Small intestine (tissue), 7 donors: ENCODE results near the gene SYNM. TPM values are rescaled to one million over a fixed set of nuclear protein-coding genes. Genes with fewer than 3 reads are reported as not detected.

Experiments
- DNase-seq, 2 donors: peaks; one replicate each; pipeline versions ENCODE4 v3.0.0 to v3.0.0-alpha.2; 2013
- FAIRE-seq: peaks from 2 replicates; lab custom pipeline; 2012; peaks lifted over from hg19 to GRCh38; lab: Jason Lieb, UNC
- H3K27ac ChIP-seq, 3 donors: one replicate each; pipeline ENCODE4 v1.5.1; 2013; ENCODE audit warnings: low read length in 2 of 3, mild to moderate bottlenecking in 2 of 3, control low read depth in 1 of 3, inconsistent platforms in 1 of 3, low read depth in 1 of 3, moderate library complexity in 1 of 3
- H3K27me3 ChIP-seq, 3 donors: one replicate each; pipeline ENCODE4 v1.6.1; 2013; ENCODE audit warnings: low read length in 3 of 3, inconsistent platforms in 1 of 3; ENCODE audit not compliant: control insufficient read depth in 3 of 3, insufficient read depth in 3 of 3
- H3K36me3 ChIP-seq, 3 donors: one replicate each; pipeline ENCODE4 v1.6.1; 2013; ENCODE audit warnings: low read length in 3 of 3, inconsistent platforms in 1 of 3, low read depth in 1 of 3, mild to moderate bottlenecking in 1 of 3, moderate library complexity in 1 of 3; ENCODE audit not compliant: control insufficient read depth in 3 of 3, insufficient read depth in 2 of 3
- H3K4me1 ChIP-seq, 3 donors: one replicate each; pipeline ENCODE4 v1.6.1; 2013; ENCODE audit warnings: low read length in 2 of 3, inconsistent platforms in 1 of 3, low read depth in 1 of 3, mild to moderate bottlenecking in 1 of 3, moderate library complexity in 1 of 3; ENCODE audit not compliant: control insufficient read depth in 3 of 3, insufficient read depth in 2 of 3
- H3K4me3 ChIP-seq, 3 donors: one replicate each; pipeline ENCODE4 v1.5.1; 2013; ENCODE audit warnings: low read length in 3 of 3, control low read depth in 1 of 3, inconsistent platforms in 1 of 3, low read depth in 1 of 3, mild to moderate bottlenecking in 1 of 3, moderate library complexity in 1 of 3
- H3K9me3 ChIP-seq, 2 donors: one replicate each; pipeline ENCODE4 v1.6.1; 2013; ENCODE audit warnings: low read depth in 1 of 2, low read length in 1 of 2; ENCODE audit not compliant: control insufficient read depth in 2 of 2, insufficient read depth in 1 of 2
- WGBS, 3 donors: extraction: QIAGEN DNeasy Blood & Tissue Kit; methylation state at CpG; one replicate each; pipeline ENCODE4 v1.1.7; 2013; 5-methylcytosine and 5-hydroxymethylcytosine counted together
- polyA plus RNA-seq, 4 donors: library from polyadenylated mRNA; stranded (reverse) in 3 of 4; unstranded in 1 of 4; fragments of 200-250 nt in 3 of 4; fragments of 120-200 nt in 1 of 4; gene quantifications; one replicate each; pipeline versions ENCODE4 v1.2.1 to v1.2.3, GENCODE V29; 2013
- donor health status: healthy with polysubstance abuse.
- donor health status: control.
- donor health status: control.
- donor health status: Bipolar disorder and iron deficiency.
- donor health status: healthy.

The SYNM gene
- polyA plus RNA-seq, 4 donors, result 2.9 to 18.1 (median 3.3) TPM

- H3K27me3 ChIP-seq, result no peaks in the 10 kb centered on the region
- peaks cover 0 to 3% (median 0%) of the 10 kb centered on the region in 3 donors for H3K36me3 ChIP-seq
- DNase-seq, result no peak
- WGBS, 3 donors, result 75 to 86% (median 82%) methylated on average over 12 of the region's 12 CpGs
- H3K9me3 ChIP-seq, result no peaks in the 10 kb centered on the region
- FAIRE-seq, result no peak
- no peak overlapping the region for H3K27ac ChIP-seq
- H3K4me3 ChIP-seq, result no peak overlapping the region
- peaks cover 4 to 15% (median 5%) of the 10 kb centered on the region in 3 donors for H3K4me1 ChIP-seq
These were observed 15.3 kb downstream of the SYNM start for GRCh38 chr15:99120050-99120777.

- Histone ChIP-seq H3K9me3 (no peaks in the 10 kb centered on the region), H3K27me3 (no peaks in the 10 kb centered on the region), H3K4me3 (no peak overlapping the region), H3K36me3 (peaks cover 0 to 4% (median 0%) of the 10 kb centered on the region in 3 donors), H3K4me1 (peaks cover 4 to 15% (median 5%) of the 10 kb centered on the region in 3 donors), H3K27ac (no peak overlapping the region)
- WGBS, 3 donors, result 85 to 92% (median 88%) methylated on average over 10 of the region's 10 CpGs
- DNase-seq (no peak), FAIRE-seq (no peak)
These were observed 16.3 kb downstream of the SYNM start for GRCh38 chr15:99121207-99121606.

DNA sequence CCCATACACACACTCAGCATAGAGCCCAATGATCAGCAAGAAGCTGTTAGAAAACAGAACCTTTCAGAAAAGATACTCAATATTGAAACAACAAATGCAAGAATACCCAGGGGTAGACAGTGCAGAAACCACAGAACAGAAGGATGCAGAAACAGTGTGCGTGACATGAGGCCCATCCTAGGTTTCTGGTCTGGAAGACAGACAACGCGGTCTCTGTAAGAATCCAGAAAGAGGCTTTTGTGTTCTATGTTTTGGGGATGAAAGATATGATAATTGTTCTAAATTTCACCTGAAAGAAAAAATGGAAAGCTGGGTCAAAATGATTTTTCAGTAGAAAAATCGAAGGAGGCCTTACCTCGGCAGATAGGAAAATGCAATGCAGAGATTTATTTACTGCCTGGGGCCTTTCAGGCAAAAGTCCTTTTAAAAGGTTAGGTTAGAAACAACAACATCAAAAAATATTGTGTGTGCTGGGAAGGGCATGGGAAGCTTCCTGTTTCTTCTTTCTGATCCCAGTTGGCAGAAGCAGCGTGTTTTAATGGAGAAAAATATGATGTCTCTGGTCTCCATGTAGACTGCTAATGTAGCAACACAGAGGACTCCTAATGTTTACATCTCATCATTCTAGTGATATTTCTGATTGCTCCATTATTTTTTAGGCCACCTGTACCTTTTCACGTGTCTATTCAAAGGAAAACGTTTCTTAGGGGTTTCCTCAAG lies 17.0 kb downstream of the SYNM start:
- Histone ChIP-seq H3K4me3 (no peak overlapping the region), H3K27ac (no peak overlapping the region), H3K9me3 (no peaks in the 10 kb centered on the region), H3K36me3 (peaks cover 0 to 7% (median 0%) of the 10 kb centered on the region in 3 donors), H3K4me1 (peaks cover 4 to 15% (median 5%) of the 10 kb centered on the region in 3 donors), H3K27me3 (no peaks in the 10 kb centered on the region)
- WGBS, 3 donors, result 77 to 85% (median 83%) methylated on average over 8 of the region's 8 CpGs
- DNase-seq, result no peak
- FAIRE-seq, result no peak

GRCh38 chr15:99122831-99123712 lies 18.2 kb downstream of the SYNM start:
- WGBS, 3 donors, result 28 to 52% (median 40%) methylated on average over 22 of the region's 22 CpGs
- DNase-seq (no peak), FAIRE-seq (no peak)
- peaks cover 0 to 10% (median 0%) of the 10 kb centered on the region in 3 donors for H3K36me3 ChIP-seq
- peaks cover 4 to 15% (median 5%) of the 10 kb centered on the region in 3 donors for H3K4me1 ChIP-seq
- no peaks in the 10 kb centered on the region for H3K27me3 ChIP-seq
- H3K4me3 ChIP-seq, result no peak overlapping the region
- no peaks in the 10 kb centered on the region for H3K9me3 ChIP-seq
- peak overlapping the region; percentile 12 to 75 (median 57) for H3K27ac ChIP-seq

DNA sequence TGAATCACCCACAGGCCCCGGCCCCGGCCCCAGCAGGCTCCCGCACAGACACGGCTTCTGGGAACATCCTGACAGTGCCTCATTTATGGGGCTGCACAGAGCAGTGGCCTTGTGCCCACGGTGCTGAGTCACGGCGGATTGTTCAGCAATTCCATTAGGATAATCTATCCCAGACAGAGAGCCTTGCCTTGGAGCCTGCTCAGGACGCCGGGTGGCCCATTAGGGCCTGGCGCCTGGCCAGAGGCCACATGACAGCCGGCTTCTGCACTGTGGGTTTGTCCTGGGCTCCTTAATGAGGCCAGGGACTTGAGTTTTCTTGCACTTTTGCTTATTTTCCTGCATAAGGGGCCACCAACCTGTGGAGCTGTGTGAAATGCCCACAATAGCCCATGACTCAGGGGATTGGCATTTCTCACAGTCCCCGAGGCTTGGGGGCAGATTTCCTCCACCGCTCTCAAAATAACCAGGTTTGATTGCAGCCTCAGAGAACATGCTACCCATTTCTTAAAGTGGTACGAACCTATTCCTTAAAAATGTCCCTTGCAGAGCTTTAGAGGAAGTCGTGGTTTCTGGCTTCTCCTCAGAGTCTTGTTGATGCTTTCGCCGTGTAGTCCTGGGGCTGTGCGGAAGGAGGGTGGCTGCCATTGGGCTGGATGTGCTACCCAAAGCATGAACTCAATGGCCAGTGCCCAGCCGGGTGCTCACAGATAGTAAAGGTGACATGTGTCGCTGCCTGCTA lies 19.0 kb downstream of the SYNM start:
- Histone ChIP-seq H3K9me3 (no peaks in the 10 kb centered on the region), H3K27ac (peak overlapping the region; percentile 12 to 75 (median 57)), H3K4me3 (no peak overlapping the region), H3K4me1 (peaks cover 4 to 15% (median 5%) of the 10 kb centered on the region in 3 donors), H3K27me3 (no peaks in the 10 kb centered on the region), H3K36me3 (peaks cover 0 to 13% (median 0%) of the 10 kb centered on the region in 3 donors)
- WGBS, 3 donors, result 15 to 26% (median 26%) methylated on average over 20 of the region's 20 CpGs
- FAIRE-seq (no peak), DNase-seq (peak; percentile 90 to 93)

DNA sequence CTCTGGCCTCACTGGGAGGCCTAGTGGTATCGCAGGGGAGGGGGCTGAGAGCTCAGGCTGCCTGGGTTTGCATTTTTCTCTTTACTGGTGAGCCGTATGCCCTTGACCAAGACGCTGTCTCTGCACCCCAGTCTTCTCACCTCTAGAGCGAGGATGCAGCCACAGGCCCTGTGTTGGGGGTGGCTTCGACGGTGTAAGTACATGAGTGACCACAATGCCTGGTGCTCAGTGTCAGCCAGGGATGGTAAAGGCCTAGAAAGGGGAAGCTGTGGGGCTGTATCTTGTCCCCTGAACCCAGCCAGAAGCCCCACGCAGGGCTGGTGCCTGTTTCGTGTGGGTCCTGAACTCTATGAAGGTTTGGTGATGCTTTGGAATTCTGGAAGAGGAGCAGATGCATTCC lies 19.8 kb downstream of the SYNM start:
- FAIRE-seq (no peak), DNase-seq (no peak)
- H3K27ac ChIP-seq, result peak overlapping the region in 1 of 3 donors; percentile 3
- whole genome bisulfite sequencing, 3 donors, result 82 to 89% (median 85%) methylated on average over 8 of the region's 8 CpGs
- peaks cover 0 to 13% (median 0%) of the 10 kb centered on the region in 3 donors for H3K36me3 ChIP-seq
- no peaks in the 10 kb centered on the region for H3K27me3 ChIP-seq
- no peak overlapping the region for H3K4me3 ChIP-seq
- H3K4me1 ChIP-seq, result peaks cover 4 to 15% (median 5%) of the 10 kb centered on the region in 3 donors
- H3K9me3 ChIP-seq, result no peaks in the 10 kb centered on the region

- Histone ChIP-seq H3K27ac (peak overlapping the region in 1 of 3 donors; percentile 3), H3K9me3 (no peaks in the 10 kb centered on the region), H3K4me3 (no peak overlapping the region), H3K36me3 (peaks cover 0 to 13% (median 0%) of the 10 kb centered on the region in 3 donors), H3K4me1 (peaks cover 4 to 15% (median 5%) of the 10 kb centered on the region in 3 donors), H3K27me3 (no peaks in the 10 kb centered on the region)
- WGBS, 3 donors, result 83 to 86% (median 86%) methylated on average over 29 of the region's 29 CpGs
- no peak for DNase-seq
- FAIRE-seq, result no peak
These were observed 20.4 kb downstream of the SYNM start for GRCh38 chr15:99125061-99125891.
